SU-DHL-6 (cell line): ENCODE measurements around the gene PPP2R2D.

Experiments
- H2AFZ ChIP-seq: fragments of 200-600 bp; sonication (generic); 2 replicates; pipeline ENCODE4 v1.6.1; 2014; ENCODE audit warnings: low read depth, mild to moderate bottlenecking, moderate library complexity, mixed read lengths, antibody characterized with exemption, low read length; ENCODE audit not compliant: severe bottlenecking
- H3F3A ChIP-seq: fragments of 200-600 bp; shearing (Covaris generic); 2 replicates; pipeline ENCODE4 v1.6.0; 2016; ENCODE audit warnings: antibody characterized with exemption, mild to moderate bottlenecking; ENCODE audit not compliant: insufficient read depth
- H3K27ac ChIP-seq: fragments of 200-600 bp; sonication (generic); 2 replicates; pipeline ENCODE4 v1.5.1; 2016; ENCODE audit warnings: low read depth, mild to moderate bottlenecking, low read length, moderate library complexity, mixed read lengths
- H3K27me3 ChIP-seq: fragments of 200-600 bp; sonication (generic), shearing (Covaris generic); 2 replicates; pipeline ENCODE4 v1.6.0; 2014; ENCODE audit warnings: mild to moderate bottlenecking, low read length
- H3K36me3 ChIP-seq: fragments of 200-600 bp; sonication (generic); 2 replicates; pipeline ENCODE4 v1.6.1; 2014; ENCODE audit warnings: mild to moderate bottlenecking, low read length, mixed read lengths
- H3K4me2 ChIP-seq: fragments of 300-600, 200-600 bp; shearing (Covaris generic), sonication (generic); 2 replicates; pipeline ENCODE4 v1.6.0; 2014; ENCODE audit warnings: low read length, low read depth, mild to moderate bottlenecking; ENCODE audit not compliant: poor library complexity, severe bottlenecking
- H3K4me3 ChIP-seq: fragments of 200-600 bp; sonication (generic); 2 replicates; pipeline ENCODE4 v1.5.1; 2014; ENCODE audit warnings: antibody characterized with exemption, low read length, mild to moderate bottlenecking, mixed read lengths; ENCODE audit not compliant: insufficient read depth, poor library complexity, severe bottlenecking
- H3K79me2 ChIP-seq: fragments of 200-600 bp; sonication (generic); 2 replicates; pipeline ENCODE4 v1.6.1; 2014; ENCODE audit warnings: mild to moderate bottlenecking, low read length, moderate library complexity; ENCODE audit not compliant: insufficient read depth
- H3K9ac ChIP-seq: fragments of 200-600 bp; sonication (generic); 2 replicates; pipeline ENCODE4 v1.7.0; 2014; ENCODE audit warnings: mild to moderate bottlenecking, low read length
- H3K9me2 ChIP-seq: fragments of 200-600 bp; sonication (generic); replicated peaks from 2 replicates; pipeline ENCODE4 v1.6.1; 2014; ENCODE audit warnings: low read length; ENCODE audit not compliant: insufficient read depth
- H3K9me3 ChIP-seq: fragments of 200-600 bp; sonication (generic); 2 replicates; pipeline ENCODE4 v1.6.1; 2014; ENCODE audit warnings: low read length, mixed read lengths; ENCODE audit not compliant: insufficient read depth
- H4K20me1 ChIP-seq: fragments of 200-600 bp; sonication (generic); 2 replicates; pipeline ENCODE4 v1.6.1; 2014; ENCODE audit warnings: low read depth, mild to moderate bottlenecking, antibody characterized with exemption, low read length, moderate library complexity, mixed read lengths
- CTCF ChIP-seq: fragments of 200-600 bp; sonication (generic); IDR thresholded peaks from one replicate; pipeline ENCODE4 v1.5.1; 2017; ENCODE audit warnings: antibody characterized with exemption, mild to moderate bottlenecking, low read length, moderate library complexity; ENCODE audit not compliant: insufficient read depth, poor library complexity, severe bottlenecking
- EZH2phosphoT487 ChIP-seq: fragments of 200-600 bp; sonication (generic), shearing (Covaris generic); conservative IDR thresholded peaks from 2 replicates; pipeline ENCODE4 v1.6.1; 2018; ENCODE audit warnings: mild to moderate bottlenecking, antibody characterized with exemption, low read length, moderate library complexity, mixed read lengths

The PPP2R2D gene

GRCh38 chr10:131902211-131902610, 1.4 kb downstream of the PPP2R2D start:
- Histone ChIP-seq H3K79me2 (peaks cover 58% of the 10 kb centered on the region), H3F3A (no peaks in the 10 kb centered on the region), H3K9me3 (no peaks in the 10 kb centered on the region), H3K27me3 (no peaks in the 10 kb centered on the region), H4K20me1 (peaks cover 9% of the 10 kb centered on the region; the same call in 1 of the 2 replicates), H3K36me3 (no peaks in the 10 kb centered on the region), H3K4me2 (peak overlapping the region; percentile 85), H3K4me3 (peak overlapping the region; percentile 78), H2AFZ (no peak overlapping the region), H3K9me2 (no peaks in the 10 kb centered on the region), H3K27ac (no peak overlapping the region), H3K9ac (peak overlapping the region; percentile 81)
- no peak for TF ChIP-seq EZH2phosphoT487
- TF ChIP-seq CTCF, result no peak

- Histone ChIP-seq H3K4me2 (peak overlapping the region; percentile 85), H3K9ac (peak overlapping the region; percentile 81), H3F3A (no peaks in the 10 kb centered on the region), H3K4me3 (peak overlapping the region; percentile 78), H4K20me1 (peaks cover 9% of the 10 kb centered on the region; the same call in 1 of the 2 replicates), H3K27ac (no peak overlapping the region), H3K27me3 (no peaks in the 10 kb centered on the region), H3K9me2 (no peaks in the 10 kb centered on the region), H3K36me3 (no peaks in the 10 kb centered on the region), H3K79me2 (peaks cover 63% of the 10 kb centered on the region), H3K9me3 (no peaks in the 10 kb centered on the region), H2AFZ (no peak overlapping the region)
- no peak for TF ChIP-seq CTCF
- no peak for TF ChIP-seq EZH2phosphoT487
These were observed 1.9 kb downstream of the PPP2R2D start for GRCh38 chr10:131902691-131903090.

GRCh38 chr10:131905267-131905571, 4.4 kb downstream of the PPP2R2D start:
- Histone ChIP-seq H3K27ac (no peak overlapping the region), H3K9ac (no peak overlapping the region), H3K4me2 (no peak overlapping the region), H3F3A (no peaks in the 10 kb centered on the region), H3K36me3 (no peaks in the 10 kb centered on the region), H4K20me1 (peaks cover 14% of the 10 kb centered on the region), H3K9me3 (no peaks in the 10 kb centered on the region), H3K9me2 (no peaks in the 10 kb centered on the region), H3K27me3 (no peaks in the 10 kb centered on the region), H3K4me3 (no peak overlapping the region), H3K79me2 (peaks cover 88% of the 10 kb centered on the region), H2AFZ (no peak overlapping the region)
- TF ChIP-seq CTCF (no peak), EZH2phosphoT487 (no peak)
